Measurements from ENCODE around the gene ZNF483. TPM values are rescaled to one million over a fixed set of nuclear protein-coding genes. Genes with fewer than 3 reads are reported as not detected.

The ZNF483 gene
- total RNA-seq, 2 donors from 2014 or later: 12.8 to 30.4 TPM

DNA sequence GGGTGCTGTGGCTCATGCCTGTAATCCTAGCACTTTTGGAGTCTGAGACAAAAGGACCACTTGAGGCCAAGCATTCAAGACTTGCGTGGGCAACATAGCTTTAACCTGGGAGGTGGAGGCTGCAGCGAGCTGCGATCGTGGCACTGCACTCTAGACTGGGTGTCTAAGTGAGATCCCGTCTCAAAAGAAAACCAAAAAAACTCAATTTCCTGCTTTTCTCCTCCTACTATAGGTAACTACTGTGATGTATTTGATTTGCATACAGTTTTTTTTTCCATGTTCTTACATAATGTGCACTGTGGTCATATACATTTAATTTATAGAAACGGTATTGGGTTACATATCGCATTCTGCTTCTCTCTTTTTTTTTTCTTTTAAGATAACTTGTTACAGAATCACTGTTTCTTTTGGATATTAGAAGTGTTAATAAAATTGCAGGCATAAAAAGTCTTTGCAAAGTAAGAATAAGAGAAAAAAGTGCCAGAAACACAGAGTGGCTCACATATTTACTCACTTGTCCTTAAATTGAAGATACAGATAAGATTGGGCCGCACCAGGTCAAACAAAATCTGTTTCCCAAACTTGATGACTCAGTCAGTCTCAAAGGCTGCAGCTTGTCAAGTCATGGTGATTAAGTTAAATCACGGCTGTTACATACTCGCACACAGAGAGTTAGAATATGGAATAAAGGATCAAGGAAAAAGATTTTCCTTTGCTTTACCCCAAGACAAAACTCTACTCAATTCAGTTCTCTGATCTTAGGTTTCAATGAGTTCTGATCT, 76.4 kb downstream of the ZNF483 start:
- DNase-seq (ENCODE audit: low spot score): no peak
- no peaks in the 10 kb centered on the region for H3K27me3 ChIP-seq (replicated peaks; ENCODE audit: insufficient read depth)
- no peaks in the 10 kb centered on the region for H3K9me3 ChIP-seq
- H3K4me3 ChIP-seq: no peak overlapping the region
- WGBS: 66% methylated on average over 10 of the region's 10 CpGs
- H3K36me3 ChIP-seq: no peaks in the 10 kb centered on the region
- no peak overlapping the region for H3K27ac ChIP-seq
- intact Hi-C loops (cut with DNase I): no loop called here
- no peaks in the 10 kb centered on the region for H3K4me1 ChIP-seq (replicated peaks)
- no peak for TF ChIP-seq POLR2A (IDR thresholded peaks at IDR 0.05)
- TF ChIP-seq POLR2AphosphoS5 (IDR thresholded peaks at IDR 0.05): no peak
- TF ChIP-seq, protein P1, sequence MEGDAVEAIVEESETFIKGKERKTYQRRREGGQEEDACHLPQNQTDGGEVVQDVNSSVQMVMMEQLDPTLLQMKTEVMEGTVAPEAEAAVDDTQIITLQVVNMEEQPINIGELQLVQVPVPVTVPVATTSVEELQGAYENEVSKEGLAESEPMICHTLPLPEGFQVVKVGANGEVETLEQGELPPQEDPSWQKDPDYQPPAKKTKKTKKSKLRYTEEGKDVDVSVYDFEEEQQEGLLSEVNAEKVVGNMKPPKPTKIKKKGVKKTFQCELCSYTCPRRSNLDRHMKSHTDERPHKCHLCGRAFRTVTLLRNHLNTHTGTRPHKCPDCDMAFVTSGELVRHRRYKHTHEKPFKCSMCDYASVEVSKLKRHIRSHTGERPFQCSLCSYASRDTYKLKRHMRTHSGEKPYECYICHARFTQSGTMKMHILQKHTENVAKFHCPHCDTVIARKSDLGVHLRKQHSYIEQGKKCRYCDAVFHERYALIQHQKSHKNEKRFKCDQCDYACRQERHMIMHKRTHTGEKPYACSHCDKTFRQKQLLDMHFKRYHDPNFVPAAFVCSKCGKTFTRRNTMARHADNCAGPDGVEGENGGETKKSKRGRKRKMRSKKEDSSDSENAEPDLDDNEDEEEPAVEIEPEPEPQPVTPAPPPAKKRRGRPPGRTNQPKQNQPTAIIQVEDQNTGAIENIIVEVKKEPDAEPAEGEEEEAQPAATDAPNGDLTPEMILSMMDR (IDR thresholded peaks at IDR 0.05): no peak

DNA sequence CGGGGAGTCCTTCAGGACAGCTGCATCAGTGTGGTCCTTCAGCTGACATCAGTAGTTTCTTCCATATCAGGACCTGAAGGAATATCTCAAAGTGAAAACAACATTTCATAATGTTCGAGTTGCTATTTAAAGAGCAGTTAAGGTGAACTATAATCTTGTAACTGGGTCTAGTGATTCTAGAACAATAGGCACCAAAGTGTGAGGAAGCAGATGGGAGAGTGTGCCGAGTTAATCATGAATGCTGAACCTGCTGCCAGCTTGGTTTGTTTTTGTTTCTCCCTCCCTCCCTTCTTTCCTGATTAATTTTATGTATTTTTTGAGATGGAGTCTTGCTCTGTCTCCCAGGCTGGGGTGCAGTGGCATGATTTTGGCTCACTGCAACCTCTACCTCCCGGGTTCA, 78.1 kb downstream of the ZNF483 start:
- TF ChIP-seq POLR2AphosphoS5 (IDR thresholded peaks at IDR 0.05): no peak
- no peak for TF ChIP-seq POLR2A (IDR thresholded peaks at IDR 0.05)
- TF ChIP-seq, protein P1 (IDR thresholded peaks at IDR 0.05): no peak
- Histone ChIP-seq H3K9me3 (no peaks in the 10 kb centered on the region), H3K4me3 (no peak overlapping the region), H3K27me3 (replicated peaks; ENCODE audit: insufficient read depth) (no peaks in the 10 kb centered on the region), H3K27ac (no peak overlapping the region), H3K4me1 (replicated peaks) (no peaks in the 10 kb centered on the region), H3K36me3 (no peaks in the 10 kb centered on the region)
- WGBS: 80% methylated on average over 4 of the region's 4 CpGs
- intact Hi-C loops (cut with DNase I): no loop called here
- no peak for DNase-seq (ENCODE audit: low spot score)

DNA sequence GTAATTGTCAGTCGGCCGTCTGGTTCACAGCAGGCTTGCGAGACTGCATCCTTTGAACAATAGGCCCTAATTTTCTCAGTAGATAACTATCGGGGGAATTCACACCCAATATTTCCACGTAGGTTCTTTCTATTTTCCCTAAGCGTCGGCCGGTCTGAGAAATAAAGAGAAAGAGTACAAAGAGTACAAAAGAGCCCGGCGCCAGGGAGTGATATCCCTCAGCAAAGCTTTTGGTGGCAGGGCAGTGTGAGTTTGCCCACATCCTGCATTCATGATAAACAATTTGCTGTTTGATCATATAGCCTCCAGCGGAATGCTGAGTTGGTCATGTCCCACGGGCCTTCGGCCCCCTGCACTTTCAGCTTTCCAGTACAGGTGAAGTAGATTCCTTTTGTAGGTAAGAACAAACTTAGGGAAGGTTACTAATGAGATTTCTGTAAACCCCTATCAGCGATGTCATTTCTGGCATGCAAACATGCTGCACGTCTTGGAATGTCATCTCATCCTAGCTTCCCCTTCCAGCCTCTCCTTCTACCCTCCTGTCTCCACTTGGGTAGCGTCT, 79.2 kb downstream of the ZNF483 start:
- 71% methylated on average over 16 of the region's 16 CpGs for WGBS

DNA sequence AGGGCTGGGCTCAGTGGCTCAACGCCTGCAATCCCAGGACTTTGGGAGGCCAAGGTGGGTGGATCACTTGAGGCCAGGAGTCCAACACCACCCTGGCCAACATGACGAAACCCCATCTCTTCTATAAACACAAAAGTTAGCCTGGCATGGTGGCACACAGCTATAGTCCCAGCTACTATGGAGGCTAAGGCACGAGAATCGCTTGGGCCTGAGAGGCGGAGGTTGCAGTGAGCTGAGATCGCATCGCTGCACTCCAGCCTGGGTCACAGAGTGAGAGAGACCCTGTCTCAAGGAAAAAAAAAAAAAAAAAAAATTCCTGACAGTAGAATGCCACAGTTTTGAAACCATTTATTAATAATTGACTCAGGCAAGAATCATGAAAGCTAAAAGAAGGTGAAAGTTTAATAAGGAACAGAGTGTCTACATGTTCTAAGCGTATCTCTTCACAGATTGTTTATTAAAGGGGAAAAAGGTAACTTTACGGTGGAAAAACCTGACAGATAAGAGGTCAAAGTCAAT, 80.1 kb downstream of the ZNF483 start:
- Histone ChIP-seq H3K27ac (peak overlapping the region in 1 of 2 donors; percentile 19), H3K27me3 (replicated peaks; ENCODE audit: insufficient read depth) (no peaks in the 10 kb centered on the region), H3K4me3 (no peak overlapping the region), H3K36me3 (no peaks in the 10 kb centered on the region), H3K4me1 (replicated peaks) (no peaks in the 10 kb centered on the region), H3K9me3 (no peaks in the 10 kb centered on the region)
- TF ChIP-seq, protein P1 (IDR thresholded peaks at IDR 0.05): no peak
- peak; percentile 47 for TF ChIP-seq POLR2AphosphoS5 (IDR thresholded peaks at IDR 0.05)
- intact Hi-C loops (cut with DNase I): no loop called here
- DNase-seq (ENCODE audit: low spot score): no peak
- WGBS: 82% methylated on average over 9 of the region's 9 CpGs

More for the DNA sequence above, 79.2 kb downstream of the ZNF483 start:
- H3K27me3 ChIP-seq (replicated peaks; ENCODE audit: insufficient read depth): no peaks in the 10 kb centered on the region
- H3K9me3 ChIP-seq: no peaks in the 10 kb centered on the region
- TF ChIP-seq, protein P1 (IDR thresholded peaks at IDR 0.05): no peak
- TF ChIP-seq POLR2A (IDR thresholded peaks at IDR 0.05) (no peak), POLR2AphosphoS5 (IDR thresholded peaks at IDR 0.05) (no peak)
- H3K4me1 ChIP-seq (replicated peaks): no peaks in the 10 kb centered on the region
- no peaks in the 10 kb centered on the region for H3K36me3 ChIP-seq
- no peak overlapping the region for H3K4me3 ChIP-seq
- no peak overlapping the region for H3K27ac ChIP-seq
- intact Hi-C loops (cut with DNase I): no loop called here
- DNase-seq (ENCODE audit: low spot score): no peak
